Putamen (tissue), 1 donor: Measurements from ENCODE around the gene AOAH.

Experiments
- DNase-seq: peaks from one replicate; pipeline ENCODE4 v3.0.0-alpha.2; 2016; ENCODE audit warnings: low spot score

The AOAH gene

DNA sequence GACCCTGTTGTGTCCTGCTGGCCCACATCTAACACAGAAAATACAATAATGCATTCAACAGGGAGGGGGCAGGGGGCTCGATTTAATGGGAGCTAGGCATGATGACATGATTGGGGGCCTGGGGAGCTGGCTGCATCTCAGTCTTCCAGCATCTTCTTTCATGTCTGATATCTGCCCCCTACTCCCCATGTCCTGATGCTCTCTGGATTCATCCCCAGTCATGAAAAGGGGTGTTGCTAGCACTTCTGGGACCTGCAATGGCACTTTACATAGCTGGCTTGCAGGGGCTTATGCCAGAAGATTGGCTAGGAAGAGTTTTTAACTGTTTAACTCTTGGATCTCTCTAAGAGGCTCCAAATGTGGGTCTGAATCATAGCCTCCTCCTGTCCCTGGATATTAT is 94.9 kb downstream of the AOAH start:
- DNase-seq, result no peak

DNA sequence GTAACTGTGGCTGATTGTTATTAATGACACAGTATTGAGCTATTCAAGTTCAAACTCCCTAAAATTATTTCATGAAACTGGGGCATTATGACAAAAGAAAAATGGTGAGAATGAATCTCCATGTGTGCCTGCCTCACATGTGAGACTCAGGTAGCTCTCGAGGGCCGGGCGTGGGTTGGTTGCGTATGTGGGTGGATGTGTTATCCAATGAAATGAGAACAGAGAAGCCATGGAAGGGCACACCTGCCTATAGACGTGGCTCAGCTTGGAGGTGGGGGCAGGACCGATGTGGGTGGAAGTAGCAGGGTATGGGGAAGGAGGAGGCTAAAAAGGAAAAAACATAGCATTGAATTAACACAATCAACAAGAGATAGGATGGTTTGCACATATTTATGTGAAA is 96.5 kb downstream of the AOAH start:
- peak; percentile 85 for DNase-seq

DNA sequence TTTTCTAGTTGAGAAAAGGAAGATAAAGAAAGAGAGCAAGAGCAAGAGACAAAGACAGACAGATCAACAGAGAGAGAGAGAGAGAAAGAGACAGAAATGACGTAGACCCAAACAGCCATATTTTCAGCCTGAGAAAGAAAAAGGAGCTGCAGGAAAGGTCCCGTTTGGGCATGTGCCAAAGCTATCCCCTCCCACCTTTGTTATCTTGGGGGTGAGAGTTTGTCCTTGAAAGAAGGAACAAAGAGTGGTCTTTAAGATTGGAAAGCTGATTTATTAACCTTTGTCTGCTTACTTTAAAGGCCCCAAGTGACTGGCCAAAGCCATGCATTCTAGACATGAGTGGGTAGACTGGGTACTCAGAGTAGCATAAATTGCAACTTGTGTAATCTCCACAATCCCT is 98.2 kb downstream of the AOAH start:
- no peak for DNase-seq

GRCh38 chr7:36625247-36625646 is 99.0 kb downstream of the AOAH start:
- DNase-seq, result no peak

GRCh38 chr7:36623247-36623646 is 101.0 kb downstream of the AOAH start:
- DNase-seq, result no peak

GRCh38 chr7:36621396-36621795 is 102.9 kb downstream of the AOAH start:
- DNase-seq, result no peak

GRCh38 chr7:36620166-36620708 is 104.1 kb downstream of the AOAH start:
- DNase-seq, result no peak

DNA sequence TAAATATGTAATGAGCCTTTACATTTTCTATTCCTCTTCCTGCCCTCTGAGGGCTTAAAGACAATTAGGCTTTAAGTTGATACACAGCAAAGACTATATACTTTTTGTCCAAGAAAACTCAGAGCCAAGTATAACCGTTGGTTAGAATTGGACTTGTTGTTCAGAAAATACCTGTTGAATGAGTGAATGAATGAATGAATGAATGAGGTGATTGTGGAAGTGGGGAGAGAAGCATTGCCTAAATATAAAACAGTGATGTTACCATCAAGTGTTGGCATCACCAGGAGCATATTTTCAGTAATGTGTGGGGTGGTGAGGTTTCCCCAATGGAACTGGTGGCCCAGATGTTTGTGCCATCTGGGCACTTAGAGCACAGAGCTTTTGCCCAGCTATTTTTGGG is 106.9 kb downstream of the AOAH start:
- no peak for DNase-seq

GRCh38 chr7:36615852-36616540 is 108.3 kb downstream of the AOAH start:
- no peak for DNase-seq

GRCh38 chr7:36614959-36615358 is 109.3 kb downstream of the AOAH start:
- no peak for DNase-seq

- no peak for DNase-seq
Observed at GRCh38 chr7:36613031-36613614, 111.2 kb downstream of the AOAH start.

DNA sequence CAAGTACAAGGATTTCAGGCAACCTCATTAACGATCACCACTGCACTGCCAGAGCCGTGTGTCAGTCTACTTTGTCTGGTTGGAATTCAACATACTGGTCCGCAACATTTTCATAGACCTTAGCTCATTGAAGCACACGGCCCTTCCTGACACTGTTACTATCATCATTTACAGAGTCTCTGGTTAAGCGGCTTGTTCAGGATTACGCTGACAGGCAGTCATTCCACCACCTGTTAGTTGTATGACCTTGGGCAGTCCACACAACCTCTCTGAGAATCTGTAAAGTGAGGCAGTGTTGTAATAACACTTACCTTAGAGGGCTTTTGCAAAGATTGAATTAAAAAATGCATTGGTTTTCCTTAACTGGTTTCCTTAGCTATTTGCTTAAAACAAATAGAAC is 112.6 kb downstream of the AOAH start:
- DNase-seq, result no peak

DNA sequence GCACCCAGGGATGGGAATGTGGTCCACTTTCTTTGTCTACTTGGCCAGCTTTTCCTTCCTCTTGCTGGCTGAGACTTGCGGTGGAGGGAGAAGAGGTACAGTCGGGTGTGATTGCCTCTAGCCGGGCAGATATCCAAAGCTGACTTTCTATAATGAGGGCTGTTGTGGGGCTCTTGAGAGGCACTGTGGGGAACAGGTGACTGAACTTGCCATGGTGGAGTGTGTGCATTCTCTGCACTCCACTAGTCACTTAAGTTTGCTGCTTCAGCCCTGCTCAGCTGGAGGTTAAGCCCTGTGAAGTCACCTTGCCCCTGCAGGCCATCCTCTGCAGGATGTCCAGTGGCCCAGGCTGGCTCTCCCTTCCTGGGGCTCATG is 116.6 kb downstream of the AOAH start:
- no peak for DNase-seq

GRCh38 chr7:36606976-36607720 is 117.1 kb downstream of the AOAH start:
- peak; percentile 23 for DNase-seq

GRCh38 chr7:36606153-36606975 is 117.9 kb downstream of the AOAH start:
- DNase-seq, result peak; percentile 24

DNA sequence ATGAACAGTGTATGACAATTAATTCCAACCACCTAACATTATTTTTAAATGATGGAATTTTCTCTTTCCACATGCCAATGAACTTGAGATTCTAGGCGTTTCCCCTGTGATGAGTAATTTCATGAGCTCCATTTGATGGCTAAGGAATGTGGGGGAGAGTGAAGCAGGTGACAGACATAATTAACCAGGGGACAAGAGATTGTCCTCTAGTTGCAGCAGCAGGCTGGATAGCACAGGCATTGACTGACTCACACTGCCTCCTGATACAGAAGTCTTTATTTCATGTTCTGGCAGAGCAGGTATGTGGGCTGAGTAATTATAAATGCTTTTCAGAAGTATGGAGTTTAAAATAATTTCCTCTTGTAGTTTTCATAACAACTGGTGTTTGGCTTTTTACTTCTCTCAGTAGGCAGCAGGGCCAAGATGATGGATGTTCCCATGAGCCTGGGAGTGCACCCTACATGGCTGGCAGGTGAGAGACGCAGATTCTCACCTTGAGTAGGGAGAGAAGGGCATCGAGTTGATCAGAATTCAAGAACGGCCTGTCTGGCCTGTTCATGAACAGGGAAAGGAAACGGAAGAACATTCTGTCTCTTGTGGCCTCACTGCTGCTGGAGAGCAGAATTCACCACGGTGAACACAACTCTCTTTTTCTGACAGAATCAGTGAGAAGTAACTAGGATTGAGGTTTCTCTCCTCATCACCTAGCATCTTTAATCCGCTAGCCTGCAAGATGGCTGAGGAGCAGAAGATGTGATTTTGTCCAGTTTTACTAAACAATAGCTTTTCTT is 118.8 kb downstream of the AOAH start:
- peak; percentile 52 for DNase-seq

- no peak for DNase-seq
Observed at GRCh38 chr7:36604806-36605205, 119.5 kb downstream of the AOAH start.

GRCh38 chr7:36602934-36603887 is 121.1 kb downstream of the AOAH start:
- DNase-seq, result no peak

DNA sequence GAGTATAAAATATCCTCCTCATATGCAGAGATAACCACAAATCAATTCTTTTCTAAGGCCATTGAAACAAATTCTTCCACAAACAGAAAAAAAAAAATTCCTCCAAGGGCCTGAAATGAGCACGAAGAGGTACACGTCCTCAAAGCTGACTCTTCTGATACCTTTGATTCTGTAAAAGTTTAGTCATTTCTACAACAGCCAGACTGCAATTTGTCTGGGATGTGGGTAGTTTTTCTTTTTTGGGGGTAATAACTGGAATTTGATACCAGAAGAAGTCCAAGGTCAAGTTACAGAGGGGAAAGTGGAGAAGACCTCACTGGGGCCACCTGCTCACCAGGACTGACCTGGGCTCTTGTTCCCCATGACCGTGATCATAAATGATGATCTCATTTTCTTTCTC is 121.8 kb downstream of the AOAH start:
- DNase-seq, result no peak

DNA sequence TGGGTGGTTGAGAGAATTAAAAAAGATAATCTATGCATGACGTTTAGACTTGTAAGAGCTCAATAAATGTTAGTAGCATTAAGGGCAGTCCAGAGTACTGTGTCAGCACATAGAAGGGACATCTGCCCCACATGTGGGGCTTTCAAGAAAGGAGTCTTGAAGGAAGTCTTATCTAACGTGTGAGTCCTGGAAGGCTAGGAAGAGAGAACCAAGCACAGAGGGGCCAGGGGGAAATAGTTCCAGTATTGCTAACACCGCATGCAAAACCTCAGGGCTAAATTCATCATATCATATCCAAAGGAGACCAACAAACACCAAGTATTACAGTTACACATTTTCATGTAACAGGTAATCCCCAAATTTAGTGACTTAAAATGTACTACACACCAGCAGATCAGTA is 122.7 kb downstream of the AOAH start:
- DNase-seq, result no peak
